Activated CD8-positive, alpha-beta T cell treated with anti-CD3 and anti-CD28 coated beads for 36 hours (primary cell): ENCODE results near the gene CKS1B. TPM values are rescaled to one million over a fixed set of nuclear protein-coding genes. Genes with fewer than 3 reads are reported as not detected.
A peak's percentile ranks its signal among the peaks of the same experiment; 100 is the strongest.

Source experiments
- ATAC-seq: fragments of 200-7000 bp; cut with Tn5 transposase; one replicate; pipeline ENCODE4 v1.10.0; 2021; ENCODE audit warnings: mild to moderate bottlenecking, moderate library complexity
- CTCF ChIA-PET: fragments of 350-600 bp; sonication (Branson Sonifier 250); formaldehyde crosslinking; loops from one replicate; lab custom pipeline; 2021; ENCODE audit warnings: antibody characterized with exemption; lab: Charles Lee
- POLR2A ChIA-PET: fragments of 350-600 bp; sonication (Branson Sonifier 250); formaldehyde crosslinking; loops from one replicate; lab custom pipeline; 2021; ENCODE audit warnings: antibody characterized with exemption; lab: Charles Lee
- DNase-seq: peaks from one replicate; pipeline ENCODE4 v3.0.0-alpha.2; 2020
- H3K27ac Mint-ChIP-seq: one replicate; pipeline ENCODE4 v1.8.0; 2021; ENCODE audit warnings: mild to moderate bottlenecking, mixed read lengths
- H3K27me3 Mint-ChIP-seq: one replicate; pipeline ENCODE4 v1.8.0; 2021; ENCODE audit warnings: mixed read lengths
- H3K36me3 Mint-ChIP-seq: one replicate; pipeline ENCODE4 v1.8.0; 2021; ENCODE audit warnings: low read depth, mixed read lengths
- H3K4me1 Mint-ChIP-seq: one replicate; pipeline ENCODE4 v1.8.0; 2021; ENCODE audit warnings: low read depth, mixed read lengths
- H3K4me3 Mint-ChIP-seq: one replicate; pipeline ENCODE4 v1.8.0; 2021; ENCODE audit warnings: mild to moderate bottlenecking, moderate library complexity, mixed read lengths
- H3K9me3 Mint-ChIP-seq: one replicate; pipeline ENCODE4 v1.8.0; 2021; ENCODE audit warnings: mixed read lengths
- intact Hi-C: fragments of 100-400 bp; cut with micrococcal nuclease; formaldehyde crosslinking; loops from one replicate; pipeline ENCODE4 v1.10.0; 2022
- total RNA-seq, 2 experiments: library from RNA; stranded (reverse); gene quantifications; one replicate each; pipeline ENCODE4 v1.2.3, GENCODE V29; 2021
- TF ChIP-seq, protein P1 (sequence below): fragments of 200-600 bp; IDR thresholded peaks from one replicate; pipeline ENCODE4 v1.8.0; 2022; ENCODE audit warnings: antibody characterized with exemption, mild to moderate bottlenecking

The CKS1B gene
- total RNA-seq, 2 experiments from 2014 or later = 172 to 173 TPM

DNA sequence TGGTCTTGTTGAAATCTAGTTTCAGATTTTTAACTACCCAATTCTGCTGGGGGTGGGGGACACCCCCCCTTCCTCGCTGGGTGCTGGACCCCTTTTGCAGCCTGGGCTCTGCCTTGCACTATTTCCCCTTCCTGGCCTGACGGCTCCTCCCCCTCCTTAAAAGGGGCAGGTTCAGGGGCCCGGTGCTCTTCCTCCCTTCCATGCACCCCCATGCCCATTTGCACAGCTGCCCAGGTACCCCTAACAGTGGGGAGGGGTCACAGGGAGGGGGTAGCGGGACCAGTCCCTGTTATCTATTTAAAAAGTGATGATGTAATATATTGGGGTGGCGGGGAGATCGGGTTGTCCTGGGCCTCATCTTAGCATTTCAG lies 43.5 kb downstream of the CKS1B start:
- Mint-ChIP-seq H3K27me3 (peaks cover 4% of the 10 kb centered on the region), H3K9me3 (no peaks in the 10 kb centered on the region), H3K27ac (peak overlapping the region; percentile 60), H3K4me1 (peaks cover 45% of the 10 kb centered on the region), H3K4me3 (peak overlapping the region; percentile 51), H3K36me3 (peaks cover 8% of the 10 kb centered on the region)
- ChIA-PET POLR2A (interaction anchor here (1.1 to 4.3 kb wide), 9 partner anchors 11 to 62 kb away, joined by 3 to 29 read pairs (median 6); partner anchors contain the start of genes ADAM15, FLAD1, PYGO2 and ZBTB7B), CTCF (interaction anchor here (0.5 to 7.6 kb wide), 40 partner anchors 8 to 133 kb away, joined by 3 to 77 read pairs (median 6); partner anchors contain the start of genes ADAM15, FLAD1, LENEP and PBXIP1)
- intact Hi-C loops = loop anchor here (5.0 kb wide), 1 partner anchor 46 kb away; the partner anchor contains the start of genes CKS1B and SHC1
- DNase-seq (peak; percentile 33), ATAC-seq (peak; percentile 17)
- TF ChIP-seq, protein P1, sequence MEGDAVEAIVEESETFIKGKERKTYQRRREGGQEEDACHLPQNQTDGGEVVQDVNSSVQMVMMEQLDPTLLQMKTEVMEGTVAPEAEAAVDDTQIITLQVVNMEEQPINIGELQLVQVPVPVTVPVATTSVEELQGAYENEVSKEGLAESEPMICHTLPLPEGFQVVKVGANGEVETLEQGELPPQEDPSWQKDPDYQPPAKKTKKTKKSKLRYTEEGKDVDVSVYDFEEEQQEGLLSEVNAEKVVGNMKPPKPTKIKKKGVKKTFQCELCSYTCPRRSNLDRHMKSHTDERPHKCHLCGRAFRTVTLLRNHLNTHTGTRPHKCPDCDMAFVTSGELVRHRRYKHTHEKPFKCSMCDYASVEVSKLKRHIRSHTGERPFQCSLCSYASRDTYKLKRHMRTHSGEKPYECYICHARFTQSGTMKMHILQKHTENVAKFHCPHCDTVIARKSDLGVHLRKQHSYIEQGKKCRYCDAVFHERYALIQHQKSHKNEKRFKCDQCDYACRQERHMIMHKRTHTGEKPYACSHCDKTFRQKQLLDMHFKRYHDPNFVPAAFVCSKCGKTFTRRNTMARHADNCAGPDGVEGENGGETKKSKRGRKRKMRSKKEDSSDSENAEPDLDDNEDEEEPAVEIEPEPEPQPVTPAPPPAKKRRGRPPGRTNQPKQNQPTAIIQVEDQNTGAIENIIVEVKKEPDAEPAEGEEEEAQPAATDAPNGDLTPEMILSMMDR = no peak

DNA sequence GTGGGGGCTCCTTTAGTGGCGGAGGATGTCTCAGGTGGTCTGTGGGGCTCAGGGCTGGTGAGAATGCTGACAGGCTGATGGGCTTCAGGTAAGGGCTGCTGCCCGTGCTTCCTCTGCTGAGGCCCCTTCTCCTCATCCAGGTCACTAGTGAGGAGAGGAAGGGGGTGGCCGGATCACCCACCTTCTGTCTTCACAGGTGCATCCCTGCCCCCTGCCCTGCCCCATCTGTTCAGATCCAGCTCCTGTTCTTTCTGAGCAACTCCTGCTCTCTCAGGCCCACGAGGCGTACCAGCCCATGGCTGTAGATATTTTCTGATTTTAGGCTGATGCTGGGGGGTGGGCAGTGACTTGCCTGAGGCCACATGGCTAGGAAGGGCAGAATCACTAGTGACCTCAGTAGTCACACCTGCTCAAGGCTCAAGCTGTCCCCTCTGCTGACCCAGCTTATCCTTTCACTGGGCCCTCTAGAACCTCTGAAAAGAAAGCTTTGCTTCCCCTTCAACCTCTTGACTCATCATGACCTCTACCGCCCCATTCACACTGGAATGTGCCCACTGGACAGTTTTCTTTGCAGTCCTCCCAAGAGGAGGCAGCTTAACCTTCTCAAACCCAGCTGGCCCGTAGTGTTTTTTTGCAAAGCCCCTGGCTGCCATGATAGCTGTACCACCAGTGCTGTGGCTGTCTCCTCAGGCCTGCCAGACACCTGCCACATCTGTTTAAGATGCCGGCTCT lies 44.3 kb downstream of the CKS1B start:
- TF ChIP-seq, protein P1 = no peak
- peaks cover 37% of the 10 kb centered on the region for H3K4me1 Mint-ChIP-seq
- intact Hi-C loops = loop anchor here (5.0 kb wide), 1 partner anchor 46 kb away; the partner anchor contains the start of genes CKS1B and SHC1
- ChIA-PET CTCF (interaction anchor here (0.9 to 7.6 kb wide), 14 partner anchors 8 to 175 kb away, joined by 3 to 77 read pairs (median 10); partner anchors contain the start of genes FLAD1, KRTCAP2, LENEP and PBXIP1), POLR2A (interaction anchor here (0.7 to 4.3 kb wide), 5 partner anchors 11 to 36 kb away, joined by 3 to 29 read pairs (median 13); partner anchors contain the start of genes ADAM15 and FLAD1)
- H3K9me3 Mint-ChIP-seq = no peaks in the 10 kb centered on the region
- no peak overlapping the region for H3K4me3 Mint-ChIP-seq
- H3K36me3 Mint-ChIP-seq = peaks cover 8% of the 10 kb centered on the region
- ATAC-seq (no peak), DNase-seq (no peak)
- no peak overlapping the region for H3K27ac Mint-ChIP-seq
- peaks cover 4% of the 10 kb centered on the region for H3K27me3 Mint-ChIP-seq

DNA sequence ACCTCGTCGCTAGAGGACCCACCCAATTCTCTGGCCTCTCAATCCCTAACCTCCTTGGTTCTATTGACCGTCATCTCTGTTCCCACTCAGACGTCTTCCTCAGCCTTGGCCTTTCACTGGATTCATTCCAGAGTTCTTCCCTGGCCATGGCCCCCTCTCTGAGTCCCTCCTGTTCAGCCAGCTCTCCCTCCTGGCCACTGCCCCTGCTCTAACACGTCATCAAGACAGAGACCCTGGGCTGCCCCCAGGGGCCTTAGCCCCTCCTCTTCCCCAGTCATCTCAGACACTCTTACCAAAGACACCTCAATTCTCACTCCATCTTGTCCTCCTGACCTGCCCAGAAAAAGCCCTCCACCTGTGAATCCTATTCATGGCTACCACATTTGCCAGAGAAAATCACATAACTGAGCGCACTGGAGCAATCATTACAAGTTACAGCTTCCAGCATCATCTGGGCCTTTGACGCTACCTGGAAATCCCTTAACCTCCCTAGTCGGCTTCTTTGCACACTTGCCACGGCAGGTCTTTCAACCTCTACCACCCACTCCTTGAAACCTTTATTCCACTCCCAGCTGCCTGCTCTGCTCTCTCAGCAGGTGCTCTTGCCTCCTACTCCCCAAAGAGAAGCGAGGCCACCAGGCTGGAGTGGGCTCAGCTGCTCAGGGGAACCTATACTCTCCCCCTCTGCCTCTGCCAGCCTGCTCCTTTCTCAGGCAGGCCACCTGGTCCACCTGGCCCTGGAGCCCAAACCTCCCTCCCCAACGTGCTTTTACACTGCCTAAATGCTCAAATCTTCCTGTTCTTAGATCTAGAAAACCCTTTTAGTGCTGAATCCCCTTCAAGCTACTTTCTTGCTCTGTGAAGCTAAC lies 45.1 kb downstream of the CKS1B start:
- Mint-ChIP-seq H3K36me3 (peaks cover 8% of the 10 kb centered on the region), H3K4me3 (no peak overlapping the region), H3K27me3 (peaks cover 4% of the 10 kb centered on the region), H3K9me3 (no peaks in the 10 kb centered on the region), H3K27ac (no peak overlapping the region), H3K4me1 (peaks cover 29% of the 10 kb centered on the region)
- TF ChIP-seq, protein P1 = no peak
- POLR2A ChIA-PET = interaction anchor here (0.7 to 1.0 kb wide), 2 partner anchors 25 to 154 kb away, joined by 3 read pairs; partner anchors contain the start of gene KRTCAP2
- DNase-seq (no peak), ATAC-seq (no peak)
- CTCF ChIA-PET = interaction anchor here (0.6 to 7.6 kb wide), 12 partner anchors 9 to 174 kb away, joined by 3 to 77 read pairs (median 4); partner anchors contain the start of genes FLAD1, KRTCAP2, LENEP and PYGO2
- intact Hi-C loops = loop anchor here (5.0 kb wide), 1 partner anchor 47 kb away; the partner anchor contains the start of genes CKS1B and SHC1

DNA sequence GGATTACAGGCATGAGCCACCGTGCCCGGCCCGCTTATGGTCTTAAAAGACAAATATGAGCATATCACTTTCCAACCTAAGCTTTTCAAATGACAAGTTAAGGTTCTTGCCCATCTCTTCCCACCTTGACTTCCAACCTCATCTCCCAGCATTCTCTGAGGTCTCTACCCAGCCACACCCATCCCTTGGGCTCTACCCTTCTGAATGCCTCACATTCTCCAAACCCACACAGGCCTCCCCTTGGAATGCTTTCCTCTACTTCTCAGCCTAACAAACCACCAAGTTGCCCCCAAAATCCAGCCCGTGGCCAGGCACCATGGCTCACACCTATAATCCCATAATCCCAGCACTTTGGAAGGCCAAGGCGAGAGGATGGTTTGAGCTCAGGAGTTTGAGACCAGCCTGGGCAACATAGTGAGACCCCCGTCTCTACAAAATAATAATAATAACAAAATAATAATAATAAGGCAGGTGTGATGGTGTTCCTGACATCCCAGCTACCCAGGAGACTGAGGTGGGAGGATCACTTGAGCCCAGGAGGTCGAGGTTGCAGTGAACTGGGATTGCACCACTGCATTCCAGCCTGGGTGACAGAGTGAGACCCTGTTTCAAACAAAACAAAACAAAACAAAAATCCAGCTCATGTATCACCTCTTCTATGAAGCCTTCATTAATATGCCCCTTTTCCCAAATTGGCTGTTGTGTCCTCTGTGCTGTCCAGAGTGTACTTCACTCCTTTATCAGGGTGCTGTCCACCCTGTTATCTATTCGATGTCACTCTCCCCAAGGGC lies 47.9 kb downstream of the CKS1B start:
- DNase-seq = no peak
- ATAC-seq = no peak
- no peaks in the 10 kb centered on the region for H3K36me3 Mint-ChIP-seq
- ChIA-PET POLR2A (interaction anchor here (1.0 to 1.2 kb wide), 2 partner anchors 16 to 19 kb away, joined by 3 read pairs; no protein-coding TSS in a partner anchor), CTCF (interaction anchor here (0.9 to 1.9 kb wide), 9 partner anchors 9 to 78 kb away, joined by 3 to 6 read pairs (median 4); partner anchors contain the start of genes ADAM15, FLAD1 and PYGO2)
- intact Hi-C loops = no loop called here
- H3K9me3 Mint-ChIP-seq = no peaks in the 10 kb centered on the region
- peaks cover 12% of the 10 kb centered on the region for H3K4me1 Mint-ChIP-seq
- no peak overlapping the region for H3K4me3 Mint-ChIP-seq
- no peak overlapping the region for H3K27ac Mint-ChIP-seq
- TF ChIP-seq, protein P1 = no peak
- H3K27me3 Mint-ChIP-seq = peaks cover 4% of the 10 kb centered on the region
